ENCODE measurements around the gene MYO9B. TPM values are rescaled to one million over a fixed set of nuclear protein-coding genes. Genes with fewer than 3 reads are reported as not detected.

Gene MYO9B
- total and polyA plus RNA-seq, 7 donors, result 24.6 to 95.0 (median 48.2) TPM

DNA sequence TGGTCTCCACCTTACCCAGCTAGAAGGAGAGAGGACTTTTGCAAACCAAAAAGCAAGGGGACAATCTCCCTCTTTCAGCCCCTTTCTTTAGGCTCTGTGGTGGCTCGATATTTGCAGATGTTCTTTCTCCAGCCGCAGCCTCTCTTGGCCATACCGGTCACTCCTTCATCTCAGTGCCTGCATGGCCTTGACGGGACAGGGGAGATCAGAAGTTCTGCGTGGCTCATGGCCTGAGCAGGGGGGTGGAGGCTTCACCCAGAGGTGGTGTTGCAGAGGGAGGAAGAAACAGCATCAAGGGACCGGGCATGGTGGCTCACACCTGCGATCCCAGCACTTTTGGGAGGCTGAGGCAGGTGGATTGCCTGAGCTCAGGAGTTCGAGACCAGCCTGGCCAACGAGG, 53.2 kb downstream of the MYO9B start:
- intact Hi-C loops (cut with DNase I), result no loop called here
- Histone ChIP-seq H3K4me3 (no peak overlapping the region), H3K36me3 (no peaks in the 10 kb centered on the region), H3K9me3 (no peaks in the 10 kb centered on the region), H3K27ac (no peak overlapping the region), H3K4me1 (peaks cover 0 to 18% (median 10%) of the 10 kb centered on the region in 4 donors), H3K27me3 (no peaks in the 10 kb centered on the region)
- WGBS, 2 donors, result 92 to 96% methylated on average over 9 of the region's 9 CpGs
- TF ChIP-seq CTCF (IDR thresholded peaks at IDR 0.05), result no peak
- TF ChIP-seq POLR2AphosphoS5 (IDR thresholded peaks at IDR 0.05), result no peak
- no peak for TF ChIP-seq EP300 (IDR thresholded peaks at IDR 0.05)
- no peak for TF ChIP-seq POLR2A (IDR thresholded peaks at IDR 0.05)
- no peak for DNase-seq

- no peak for TF ChIP-seq EP300 (IDR thresholded peaks at IDR 0.05)
- 90 to 92% methylated on average over 12 of the region's 12 CpGs for WGBS, 2 donors
- Histone ChIP-seq H3K27ac (no peak overlapping the region), H3K9me3 (no peaks in the 10 kb centered on the region), H3K4me1 (peaks cover 0 to 19% (median 10%) of the 10 kb centered on the region in 4 donors), H3K4me3 (no peak overlapping the region), H3K36me3 (no peaks in the 10 kb centered on the region), H3K27me3 (no peaks in the 10 kb centered on the region)
- intact Hi-C loops (cut with DNase I), result no loop called here
- DNase-seq, result no peak
Measured at GRCh38 chr19:17129377-17129776, 53.8 kb downstream of the MYO9B start.

DNA sequence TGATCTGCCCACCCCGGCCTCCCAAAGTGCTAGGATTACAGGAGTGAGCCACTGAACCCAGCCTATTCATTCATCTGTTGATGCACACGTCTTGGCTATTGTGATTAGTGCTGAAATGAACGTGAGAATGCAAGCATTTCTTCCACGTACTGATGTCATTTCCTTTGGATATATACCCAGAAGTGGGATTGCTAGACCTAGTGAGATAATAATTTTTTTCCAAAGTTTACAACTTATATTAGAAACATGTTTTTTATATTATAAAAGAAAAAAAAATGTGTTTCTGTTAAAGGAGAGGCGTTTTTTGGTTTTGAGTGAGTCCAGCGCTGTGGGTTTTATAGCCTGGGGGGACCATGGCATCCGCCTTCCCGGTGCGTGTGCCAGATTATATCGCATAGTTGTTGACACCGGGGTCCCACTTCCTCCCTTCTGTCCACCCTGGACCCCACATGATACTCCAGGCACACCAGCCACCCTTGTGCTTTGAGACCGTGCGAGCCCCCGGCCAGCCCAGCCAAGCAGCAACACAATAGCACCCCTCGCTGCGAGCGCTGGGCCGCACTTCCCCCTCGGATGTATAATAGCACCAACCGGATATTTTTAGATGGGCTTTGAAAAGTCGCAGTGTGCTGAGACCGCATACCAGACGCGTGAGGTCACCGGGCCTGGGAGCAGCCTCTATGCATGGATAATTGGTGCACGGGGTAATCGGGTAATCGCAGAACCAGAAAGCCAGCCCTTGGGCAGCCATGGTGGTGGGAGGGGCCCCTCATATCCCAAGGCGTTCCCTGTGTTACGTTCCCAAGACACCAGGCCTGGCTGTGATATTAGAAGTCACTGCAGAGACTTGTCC, 59.6 kb downstream of the MYO9B start:
- TF ChIP-seq POLR2A (IDR thresholded peaks at IDR 0.05) (no peak), POLR2AphosphoS5 (IDR thresholded peaks at IDR 0.05) (peak; percentile 30 to 86 (median 72)), CTCF (IDR thresholded peaks at IDR 0.05) (peak in 2 of 4 experiments; percentile 28 to 36), EP300 (IDR thresholded peaks at IDR 0.05) (peak in 1 of 4 donors; percentile 30)
- H3K4me1 ChIP-seq, result peaks cover 0 to 30% (median 26%) of the 10 kb centered on the region in 4 donors
- DNase-seq, result peak; percentile 96
- no peaks in the 10 kb centered on the region for H3K27me3 ChIP-seq
- peak overlapping the region; percentile 86 to 97 (median 89) for H3K27ac ChIP-seq
- WGBS, 2 donors, result 24 to 75% methylated on average over 30 of the region's 30 CpGs
- intact Hi-C loops (cut with DNase I), result loop anchor here (2.0 kb wide), 1 partner anchor 58 kb away; no protein-coding TSS in a partner anchor
- no peaks in the 10 kb centered on the region for H3K9me3 ChIP-seq
- H3K36me3 ChIP-seq, result no peaks in the 10 kb centered on the region
- H3K4me3 ChIP-seq, result peak overlapping the region in 3 of 4 donors; percentile 27 to 35 (median 30)

- Histone ChIP-seq H3K36me3 (no peaks in the 10 kb centered on the region), H3K4me3 (peak overlapping the region in 3 of 4 donors; percentile 27 to 35 (median 30)), H3K27me3 (no peaks in the 10 kb centered on the region), H3K4me1 (peaks cover 0 to 30% (median 26%) of the 10 kb centered on the region in 4 donors), H3K9me3 (no peaks in the 10 kb centered on the region), H3K27ac (peak overlapping the region; percentile 86 to 97 (median 89))
- 63 to 87% methylated on average over 9 of the region's 9 CpGs for whole genome bisulfite sequencing, 2 donors
- DNase-seq, result no peak
- intact Hi-C loops (cut with DNase I), result no loop called here
- no peak for TF ChIP-seq CTCF (IDR thresholded peaks at IDR 0.05)
- no peak for TF ChIP-seq EP300 (IDR thresholded peaks at IDR 0.05)
- no peak for TF ChIP-seq POLR2AphosphoS5 (IDR thresholded peaks at IDR 0.05)
- no peak for TF ChIP-seq POLR2A (IDR thresholded peaks at IDR 0.05)
Measured at GRCh38 chr19:17136021-17136420, 60.4 kb downstream of the MYO9B start.

- H3K27ac ChIP-seq, result peak overlapping the region; percentile 86 to 97 (median 89)
- H3K9me3 ChIP-seq, result no peaks in the 10 kb centered on the region
- H3K4me1 ChIP-seq, result peaks cover 0 to 30% (median 26%) of the 10 kb centered on the region in 4 donors
- TF ChIP-seq CTCF (IDR thresholded peaks at IDR 0.05), result no peak
- no peak for TF ChIP-seq EP300 (IDR thresholded peaks at IDR 0.05)
- no peak for TF ChIP-seq POLR2A (IDR thresholded peaks at IDR 0.05)
- TF ChIP-seq POLR2AphosphoS5 (IDR thresholded peaks at IDR 0.05), result no peak
- no peak for DNase-seq
- intact Hi-C loops (cut with DNase I), result no loop called here
- H3K36me3 ChIP-seq, result no peaks in the 10 kb centered on the region
- WGBS, 2 donors, result 92 to 95% methylated on average over 11 of the region's 11 CpGs
- no peaks in the 10 kb centered on the region for H3K27me3 ChIP-seq
- H3K4me3 ChIP-seq, result no peak overlapping the region
Measured at GRCh38 chr19:17136617-17137016, 61.0 kb downstream of the MYO9B start.

All from sigmoid colon (tissue), 7 donors.